AG09309 (cell line): ENCODE data around the gene AP4B1.

Experiments used
- DNase-seq: peaks from one replicate; pipeline ENCODE4 v3.0.0-alpha.2; 2010; ENCODE audit warnings: low read depth
- H3K4me3 ChIP-seq: 2 replicates; pipeline ENCODE4 v1.5.1; 2011; ENCODE audit warnings: mild to moderate bottlenecking, low read depth, low read length, moderate library complexity; ENCODE audit not compliant: control insufficient read depth
- TF ChIP-seq, protein P1 (sequence below): IDR thresholded peaks from 2 replicates; pipeline ENCODE4 v1.5.1; 2011; ENCODE audit warnings: mild to moderate bottlenecking, low read depth, low read length, inconsistent platforms; ENCODE audit not compliant: insufficient read depth, control insufficient read depth; ENCODE audit errors: missing control alignments

Gene AP4B1

GRCh38 chr1:113846391-113847035 is 58.1 kb downstream of the AP4B1 start:
- DNase-seq: no peak
- no peak overlapping the region for H3K4me3 ChIP-seq
- TF ChIP-seq, protein P1, sequence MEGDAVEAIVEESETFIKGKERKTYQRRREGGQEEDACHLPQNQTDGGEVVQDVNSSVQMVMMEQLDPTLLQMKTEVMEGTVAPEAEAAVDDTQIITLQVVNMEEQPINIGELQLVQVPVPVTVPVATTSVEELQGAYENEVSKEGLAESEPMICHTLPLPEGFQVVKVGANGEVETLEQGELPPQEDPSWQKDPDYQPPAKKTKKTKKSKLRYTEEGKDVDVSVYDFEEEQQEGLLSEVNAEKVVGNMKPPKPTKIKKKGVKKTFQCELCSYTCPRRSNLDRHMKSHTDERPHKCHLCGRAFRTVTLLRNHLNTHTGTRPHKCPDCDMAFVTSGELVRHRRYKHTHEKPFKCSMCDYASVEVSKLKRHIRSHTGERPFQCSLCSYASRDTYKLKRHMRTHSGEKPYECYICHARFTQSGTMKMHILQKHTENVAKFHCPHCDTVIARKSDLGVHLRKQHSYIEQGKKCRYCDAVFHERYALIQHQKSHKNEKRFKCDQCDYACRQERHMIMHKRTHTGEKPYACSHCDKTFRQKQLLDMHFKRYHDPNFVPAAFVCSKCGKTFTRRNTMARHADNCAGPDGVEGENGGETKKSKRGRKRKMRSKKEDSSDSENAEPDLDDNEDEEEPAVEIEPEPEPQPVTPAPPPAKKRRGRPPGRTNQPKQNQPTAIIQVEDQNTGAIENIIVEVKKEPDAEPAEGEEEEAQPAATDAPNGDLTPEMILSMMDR: no peak
